BLaER1 treated with 17β-estradiol and CSF1 and Interleukin-3, amounts not matched to agents 10 nM and 100 nM (cell line): Measurements from ENCODE around the gene CTCF.

Source experiments
- H3K27ac ChIP-seq, 11 experiments: shearing (Covaris generic); formaldehyde crosslinking; 2 replicates each; pipeline ENCODE4 v1.8.1; 2022
- H3K27me3 ChIP-seq, 11 experiments: shearing (Covaris generic); formaldehyde crosslinking; 2 replicates each; pipeline ENCODE4 v1.8.1; 2022
- H3K36me3 ChIP-seq, 11 experiments: shearing (Covaris generic); formaldehyde crosslinking; 2 replicates each; pipeline ENCODE4 v1.8.1; 2022
- H3K4me1 ChIP-seq, 10 experiments: shearing (Covaris generic); formaldehyde crosslinking; 2 replicates each; pipeline ENCODE4 v1.8.1; 2022
- H3K4me2 ChIP-seq, 11 experiments: shearing (Covaris generic); formaldehyde crosslinking; 2 replicates each; pipeline ENCODE4 v1.8.1; 2022
- H3K4me3 ChIP-seq, 10 experiments: shearing (Covaris generic); formaldehyde crosslinking; 2 replicates each; pipeline ENCODE4 v1.8.1; 2022
- H3K9ac ChIP-seq, 11 experiments: shearing (Covaris generic); formaldehyde crosslinking; 2 replicates each; pipeline ENCODE4 v1.8.1; 2022
- H3K9me3 ChIP-seq, 11 experiments: shearing (Covaris generic); formaldehyde crosslinking; replicated peaks in 1 of 11; 2 replicates each; pipeline ENCODE4 v1.8.1; 2022
- H4K20me1 ChIP-seq, 11 experiments: shearing (Covaris generic); formaldehyde crosslinking; 2 replicates each; pipeline ENCODE4 v1.8.1; 2022
- Cebpa-rat ChIP-seq, 11 experiments: shearing (Covaris generic); IDR thresholded peaks; 2 replicates each; pipeline ENCODE4 v1.8.1; 2022

Gene CTCF

DNA sequence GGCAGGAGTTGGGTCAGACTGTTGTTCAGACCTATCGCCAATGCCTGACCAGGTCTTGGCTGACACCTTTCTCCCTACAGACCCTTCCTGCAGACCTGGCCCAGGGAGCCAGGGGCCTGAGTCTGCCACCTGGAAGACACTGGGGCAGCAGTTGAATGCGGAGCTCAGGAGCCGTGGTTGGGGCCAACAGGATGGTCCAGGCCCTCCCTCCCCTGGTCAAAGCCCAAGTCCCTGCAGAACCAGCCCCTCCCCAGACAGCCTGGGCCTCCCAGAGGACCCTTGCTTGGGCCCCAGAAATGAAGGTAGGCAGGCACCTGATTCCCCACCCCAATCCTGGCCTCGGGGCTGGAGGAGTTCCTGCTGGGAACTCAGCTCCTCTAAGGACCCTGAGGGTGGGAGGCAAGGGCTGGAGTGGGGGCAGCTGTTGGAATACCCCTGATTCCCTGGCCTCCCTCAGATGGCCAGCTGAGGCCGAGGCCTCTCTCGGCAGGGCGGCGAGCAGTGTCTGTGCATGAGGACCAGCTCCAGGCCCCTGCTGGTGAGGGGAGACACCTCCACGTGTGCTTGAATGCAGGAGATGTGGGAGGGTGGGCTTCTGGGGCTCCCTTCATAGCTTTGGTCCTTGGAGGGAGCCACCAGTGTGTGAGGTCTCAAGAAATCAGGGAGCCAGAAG lies 94.2 kb downstream of the CTCF start:
- Histone ChIP-seq H3K9me3 (no peaks in the 10 kb centered on the region), H3K27ac (no peak overlapping the region), H3K4me1 (peaks cover 16 to 22% (median 19%) of the 10 kb centered on the region in 10 experiments), H3K36me3 (peaks cover 23 to 66% (median 57%) of the 10 kb centered on the region in 11 experiments; a peak in 21 of 22 replicates), H3K4me3 (no peak overlapping the region), H3K9ac (0 out of 22 replicates have a peak overlapping the region, but pooled peaks of 1 of the 11 experiments have one; percentile 13), H3K27me3 (no peaks in the 10 kb centered on the region), H4K20me1 (peaks cover 0 to 58% (median 28%) of the 10 kb centered on the region in 11 experiments; a peak in 17 of 22 replicates), H3K4me2 (no peak overlapping the region)
- TF ChIP-seq Cebpa-rat (IDR thresholded peaks at IDR 0.05) = no peak

DNA sequence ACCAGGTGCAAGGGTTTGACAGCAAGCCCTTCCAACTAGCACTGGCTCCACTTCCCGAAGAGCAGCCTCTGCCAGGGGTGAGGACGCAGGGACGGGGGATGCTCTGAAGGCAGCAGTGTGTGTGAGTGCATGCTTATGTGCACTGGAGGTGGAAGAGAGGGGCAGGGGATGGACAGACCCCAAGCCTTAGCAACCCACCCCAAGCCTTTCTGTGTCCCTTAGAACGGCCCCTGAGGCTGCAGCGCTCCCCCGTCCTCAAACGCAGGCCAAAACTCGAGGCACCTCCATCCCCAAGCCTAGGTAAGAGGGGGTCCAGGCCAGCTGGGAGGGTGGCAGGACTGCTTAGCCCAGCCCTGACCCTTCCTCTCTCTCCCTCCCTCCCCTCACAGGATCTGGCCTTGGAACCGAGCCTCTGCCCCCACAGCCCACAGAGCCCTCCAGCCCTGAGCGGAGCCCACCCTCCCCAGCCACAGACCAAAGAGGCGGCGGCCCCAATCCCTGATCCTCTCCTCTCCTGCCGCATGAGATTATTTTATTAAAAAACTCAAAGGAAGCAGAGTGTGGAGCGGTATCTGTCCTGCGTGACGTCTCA lies 94.8 kb downstream of the CTCF start:
- peaks cover 24 to 60% (median 54%) of the 10 kb centered on the region in 11 experiments; a peak in 21 of 22 replicates for H3K36me3 ChIP-seq
- no peaks in the 10 kb centered on the region for H3K27me3 ChIP-seq
- 0 out of 22 replicates have a peak overlapping the region, but pooled peaks of 1 of the 11 experiments have one; percentile 13 for H3K9ac ChIP-seq
- H3K9me3 ChIP-seq = no peaks in the 10 kb centered on the region
- TF ChIP-seq Cebpa-rat (IDR thresholded peaks at IDR 0.05) = no peak
- H3K4me2 ChIP-seq = no peak overlapping the region
- no peak overlapping the region for H3K27ac ChIP-seq
- H3K4me1 ChIP-seq = peaks cover 20 to 28% (median 24%) of the 10 kb centered on the region in 10 experiments
- H4K20me1 ChIP-seq = peaks cover 0 to 58% (median 29%) of the 10 kb centered on the region in 11 experiments; a peak in 17 of 22 replicates
- H3K4me3 ChIP-seq = no peak overlapping the region

DNA sequence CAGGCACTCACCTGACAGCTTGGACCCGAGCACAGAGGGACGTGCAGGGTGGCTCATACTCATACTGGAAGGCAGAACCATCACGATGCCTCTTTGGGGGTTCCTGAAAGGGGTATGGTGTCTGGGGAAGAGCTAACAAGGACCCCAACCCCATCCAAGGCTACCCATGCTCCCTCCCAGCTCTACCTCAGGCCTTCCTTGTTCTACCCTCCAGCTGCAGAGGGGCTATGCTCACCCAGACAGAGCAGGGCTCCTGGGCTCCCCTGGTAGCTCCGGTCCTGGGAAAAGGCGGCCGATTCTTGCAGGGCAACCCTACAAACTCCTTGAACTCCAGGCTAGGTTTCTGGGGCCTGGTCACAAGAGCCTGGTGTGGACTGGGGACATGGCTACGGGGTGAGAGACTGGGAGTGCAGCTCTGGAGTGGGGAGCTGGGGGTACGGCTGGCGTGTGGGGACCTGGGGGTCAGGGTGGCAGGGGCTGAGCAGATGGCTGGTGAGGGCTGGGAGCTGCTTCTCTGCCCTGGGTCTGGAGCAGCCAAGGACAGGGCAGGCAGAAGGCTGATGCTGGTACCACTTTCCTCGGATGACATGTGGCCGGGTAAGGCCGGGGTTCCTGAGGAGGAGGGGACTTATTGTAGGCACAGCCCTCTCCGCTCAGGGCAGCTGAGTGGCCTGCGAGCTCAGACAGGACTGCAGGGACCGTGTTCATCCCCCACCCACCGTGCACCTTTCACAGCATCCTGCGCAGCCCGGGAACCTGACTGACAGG lies 95.6 kb downstream of the CTCF start:
- peaks cover 0 to 62% (median 29%) of the 10 kb centered on the region in 11 experiments; a peak in 17 of 22 replicates for H4K20me1 ChIP-seq
- peaks cover 32 to 62% (median 58%) of the 10 kb centered on the region in 11 experiments; a peak in 21 of 22 replicates for H3K36me3 ChIP-seq
- H3K4me1 ChIP-seq = peaks cover 20 to 28% (median 24%) of the 10 kb centered on the region in 10 experiments
- peak overlapping the region in 2 of 10 experiments; percentile 77 to 89; a peak in 2 of 20 replicates for H3K4me3 ChIP-seq
- H3K9ac ChIP-seq = peak overlapping the region in 8 of 11 experiments; percentile 2 to 92 (median 84); a peak in 8 of 22 replicates
- TF ChIP-seq Cebpa-rat (IDR thresholded peaks at IDR 0.05) = no peak
- H3K9me3 ChIP-seq = no peaks in the 10 kb centered on the region
- no peaks in the 10 kb centered on the region for H3K27me3 ChIP-seq
- H3K4me2 ChIP-seq = peak overlapping the region in 9 of 11 experiments; percentile 92 to 99 (median 98); a peak in 9 of 22 replicates
- H3K27ac ChIP-seq = no peak overlapping the region

DNA sequence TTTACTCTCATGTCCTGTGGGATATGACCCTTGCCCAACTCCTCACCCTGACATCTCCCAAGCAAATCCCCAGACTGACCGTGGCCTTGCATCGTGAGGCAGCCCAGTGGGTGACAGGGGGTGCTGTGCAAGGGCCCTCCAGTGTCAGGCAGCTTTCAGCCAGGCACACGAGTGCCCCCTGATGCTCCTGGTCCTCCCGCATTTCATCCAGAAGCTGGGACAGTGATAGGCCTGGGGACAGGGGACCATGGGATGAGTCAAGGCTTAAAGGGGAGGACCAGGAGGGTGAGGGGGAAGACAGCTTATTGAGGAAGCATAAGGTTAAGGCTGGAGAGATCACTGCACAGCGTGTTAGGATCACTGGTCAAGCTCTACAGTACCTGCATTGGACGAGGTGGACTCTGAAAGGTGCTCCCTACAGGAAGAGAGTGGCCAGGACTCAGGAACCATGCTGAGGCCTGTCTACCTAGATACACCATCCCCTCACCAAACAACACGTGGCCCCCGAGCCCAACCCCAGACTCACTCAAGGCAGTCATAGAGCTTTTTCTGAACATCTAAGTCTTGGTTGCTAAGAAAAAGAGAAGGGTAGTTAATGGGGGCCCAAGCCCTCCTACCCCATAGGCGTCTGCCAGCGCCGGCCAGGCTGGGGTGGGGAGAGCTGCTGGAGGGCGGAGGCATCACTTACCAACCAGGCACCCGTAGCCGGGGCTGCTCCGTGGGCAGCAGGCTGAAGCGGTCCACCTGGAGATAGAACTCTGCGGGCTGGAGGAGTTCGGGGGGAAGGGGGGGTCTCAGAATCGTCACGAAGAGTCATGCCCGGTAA lies 96.7 kb downstream of the CTCF start:
- Histone ChIP-seq H3K4me2 (peak overlapping the region; percentile 82 to 99 (median 98)), H3K4me3 (peak overlapping the region; percentile 77 to 100 (median 94)), H3K27me3 (no peaks in the 10 kb centered on the region), H3K36me3 (peaks cover 36 to 70% (median 56%) of the 10 kb centered on the region in 11 experiments; a peak in 21 of 22 replicates), H4K20me1 (peaks cover 0 to 73% (median 29%) of the 10 kb centered on the region in 11 experiments; a peak in 17 of 22 replicates), H3K27ac (peak overlapping the region; percentile 44 to 83 (median 77); a peak in 20 of 22 replicates), H3K9me3 (no peaks in the 10 kb centered on the region), H3K4me1 (peaks cover 21 to 36% (median 28%) of the 10 kb centered on the region in 10 experiments), H3K9ac (peak overlapping the region; percentile 80 to 92 (median 86))
- TF ChIP-seq Cebpa-rat (IDR thresholded peaks at IDR 0.05) = no peak

DNA sequence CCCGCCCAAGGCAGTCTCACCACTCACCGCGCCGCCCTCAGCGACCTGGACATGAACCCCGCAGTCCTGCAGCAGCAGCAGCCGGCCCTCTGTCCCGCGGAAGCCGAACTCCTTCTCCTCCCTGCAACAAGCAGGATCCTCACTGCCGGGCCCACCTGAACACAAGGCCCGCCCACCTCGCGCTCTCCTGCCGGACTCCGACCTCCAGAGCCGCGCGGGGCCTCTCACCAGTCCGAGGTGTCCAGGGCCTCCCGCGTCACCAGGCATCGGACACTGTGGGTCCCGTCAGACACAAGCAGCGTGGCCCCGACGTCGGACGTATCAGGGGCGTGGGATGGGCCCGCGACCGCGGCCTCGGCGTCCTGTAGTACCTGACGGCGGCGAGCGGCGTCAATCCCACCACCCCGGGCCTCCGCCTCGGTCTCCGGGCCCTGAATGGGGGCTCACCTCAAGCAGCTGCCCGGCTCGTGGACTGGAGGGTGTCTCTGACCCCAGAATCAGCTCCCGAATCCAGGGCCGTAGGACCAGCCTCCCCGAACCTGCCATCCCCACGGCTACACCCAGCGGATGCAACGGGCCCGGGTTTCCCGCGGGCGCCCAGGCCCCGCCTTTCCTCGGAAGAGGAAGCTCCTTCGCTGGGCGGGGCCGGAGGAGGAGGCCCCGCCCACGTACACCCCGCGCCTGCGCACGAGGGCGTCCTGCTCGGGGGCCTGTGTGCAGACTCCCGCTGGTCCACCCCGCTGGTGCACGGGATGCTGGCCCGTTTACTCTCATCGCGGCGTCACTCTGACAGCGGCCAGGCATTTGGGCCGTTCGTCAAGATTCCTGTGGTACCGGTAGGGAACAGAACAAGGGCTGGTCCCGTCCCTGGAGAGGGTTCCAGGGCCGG lies 97.6 kb downstream of the CTCF start, which contains the start of gene ACD:
Gene ACD, minus strand, starts transcription at position 586 of the 889 bp plus-strand sequence. Its CDS starts 40 bp downstream, at position 546.
- Histone ChIP-seq H3K27me3 (no peaks in the 10 kb centered on the region), H3K4me3 (peak within 1 kb of the TSS; percentile 77 to 100 (median 94)), H3K27ac (peak within 1 kb of the TSS; percentile 44 to 83 (median 77); a peak in 21 of 22 replicates), H4K20me1 (peaks cover 0 to 74% (median 29%) of the 10 kb centered on the region in 11 experiments; a peak in 17 of 22 replicates), H3K9me3 (no peaks in the 10 kb centered on the region), H3K9ac (peak within 1 kb of the TSS; percentile 80 to 92 (median 86)), H3K4me1 (peaks cover 23 to 45% (median 30%) of the 10 kb centered on the region in 10 experiments), H3K36me3 (peaks cover 36 to 64% (median 48%) of the 10 kb centered on the region in 11 experiments; a peak in 21 of 22 replicates), H3K4me2 (peak within 1 kb of the TSS; percentile 82 to 99 (median 98))
- TF ChIP-seq Cebpa-rat (IDR thresholded peaks at IDR 0.05) = no peak

DNA sequence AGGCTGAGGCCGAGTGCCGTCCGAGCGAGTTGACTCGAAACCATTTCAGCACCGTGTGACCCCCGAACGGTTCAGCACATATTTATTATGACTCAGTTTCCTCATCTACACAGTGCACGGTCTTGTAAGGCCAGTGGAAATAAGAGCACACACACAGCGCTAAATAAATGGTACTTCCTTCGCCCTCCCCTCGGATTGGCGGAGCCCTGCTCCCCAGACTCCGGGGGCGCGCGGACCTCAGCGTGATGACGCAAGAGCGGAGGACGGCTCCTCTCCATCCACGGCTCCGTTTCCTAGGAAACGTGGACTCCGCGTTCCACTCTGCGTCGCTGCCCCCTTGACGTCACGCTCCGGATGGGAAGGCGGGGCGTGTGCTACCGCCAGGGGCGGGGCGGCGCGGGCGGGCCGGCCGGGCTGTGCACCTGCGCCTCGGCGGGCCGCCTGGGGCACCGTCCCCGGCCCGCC lies 98.3 kb downstream of the CTCF start, which contains the start of gene PARD6A:
Gene PARD6A, plus strand, starts transcription at position 397 of the 465 bp plus-strand sequence. CDS start 79 bp downstream, outside the sequence.
- Histone ChIP-seq H3K9me3 (no peaks in the 10 kb centered on the region), H3K36me3 (peaks cover 32 to 58% (median 41%) of the 10 kb centered on the region in 11 experiments; a peak in 21 of 22 replicates), H3K27ac (peak within 1 kb of the TSS; percentile 44 to 83 (median 77); a peak in 21 of 22 replicates)

More for the DNA sequence above, 98.3 kb downstream of the CTCF start, which contains the start of gene PARD6A:
- H3K4me3 ChIP-seq = peak within 1 kb of the TSS; percentile 77 to 100 (median 94)
- peaks cover 29 to 51% (median 36%) of the 10 kb centered on the region in 10 experiments for H3K4me1 ChIP-seq
- H3K9ac ChIP-seq = peak within 1 kb of the TSS; percentile 80 to 92 (median 86)
- H3K27me3 ChIP-seq = no peaks in the 10 kb centered on the region
- TF ChIP-seq Cebpa-rat (IDR thresholded peaks at IDR 0.05) = peak in 10 of 11 experiments; percentile 19 to 97 (median 86); a peak in 19 of 22 replicates
- H4K20me1 ChIP-seq = peaks cover 0 to 70% (median 26%) of the 10 kb centered on the region in 11 experiments; a peak in 17 of 22 replicates
- H3K4me2 ChIP-seq = peak within 1 kb of the TSS; percentile 82 to 99 (median 98)
